Central memory CD8-positive, alpha-beta T cell (primary cell): ENCODE measurements around the gene CRYZL1.
"Not testable (repeated sequence)": the region's sequence is repeated elsewhere in the genome, so short reads cannot be mapped to it uniquely, and the experiment has no call there.

Experiments
- ATAC-seq: fragments of 150-1000 bp; cut with Tn5 transposase; replicated peaks from 2 replicates; pipeline ENCODE4 v1.10.0; 2022; ENCODE audit warnings: mild to moderate bottlenecking, moderate FRiP score, moderate number of reproducible peaks; ENCODE audit not compliant: poor library complexity, severe bottlenecking; ENCODE audit errors: extremely low read depth
- DNase-seq, 2 donors: peaks; one replicate each; pipeline ENCODE4 v3.0.0; 2021; ENCODE audit warnings: low spot score in 2 of 2
- H3K27ac Mint-ChIP-seq: one replicate; pipeline ENCODE4 v1.8.0; 2022; ENCODE audit warnings: low read depth, mild to moderate bottlenecking, moderate library complexity, mixed read lengths
- H3K27me3 Mint-ChIP-seq: one replicate; pipeline ENCODE4 v1.8.0; 2022; ENCODE audit warnings: mixed read lengths
- H3K36me3 Mint-ChIP-seq: one replicate; pipeline ENCODE4 v1.8.0; 2022; ENCODE audit warnings: mild to moderate bottlenecking, moderate library complexity, mixed read lengths; ENCODE audit not compliant: insufficient read depth
- H3K4me1 Mint-ChIP-seq: one replicate; pipeline ENCODE4 v1.8.0; 2022; ENCODE audit warnings: mixed read lengths
- H3K4me3 Mint-ChIP-seq: one replicate; pipeline ENCODE4 v1.8.0; 2022; ENCODE audit warnings: mild to moderate bottlenecking, moderate library complexity, mixed read lengths
- H3K9me3 Mint-ChIP-seq: one replicate; pipeline ENCODE4 v1.8.0; 2022; ENCODE audit warnings: mixed read lengths

The CRYZL1 gene

GRCh38 chr21:33641352-33642026 lies at the start of gene CRYZL1:
Gene CRYZL1 (minus strand): TSS chr21:33641741. CDS start chr21:33631551, 10,190 bp downstream.
- ATAC-seq, result peak; percentile 78
- H3K4me1 Mint-ChIP-seq, result peaks cover 25% of the 10 kb centered on the region
- H3K27me3 Mint-ChIP-seq, result peaks cover 10% of the 10 kb centered on the region
- H3K27ac Mint-ChIP-seq, result peak within 1 kb of the TSS; percentile 85
- no peaks in the 10 kb centered on the region for H3K9me3 Mint-ChIP-seq
- H3K36me3 Mint-ChIP-seq, result peaks cover 9% of the 10 kb centered on the region
- DNase-seq, result peak; percentile 99 to 100
- H3K4me3 Mint-ChIP-seq, result peak within 1 kb of the TSS; percentile 79

GRCh38 chr21:33690874-33691273 lies 49.3 kb upstream of the CRYZL1 start:
- no peaks in the 10 kb centered on the region for H3K36me3 Mint-ChIP-seq
- no peak for DNase-seq
- no peak overlapping the region for H3K27ac Mint-ChIP-seq
- H3K4me3 Mint-ChIP-seq, result no peak overlapping the region
- no peaks in the 10 kb centered on the region for H3K9me3 Mint-ChIP-seq
- no peak for ATAC-seq
- no peaks in the 10 kb centered on the region for H3K27me3 Mint-ChIP-seq
- no peaks in the 10 kb centered on the region for H3K4me1 Mint-ChIP-seq

- no peaks in the 10 kb centered on the region for H3K9me3 Mint-ChIP-seq
- DNase-seq (no peak), ATAC-seq (no peak)
- H3K4me3 Mint-ChIP-seq, result no peak overlapping the region
- H3K27me3 Mint-ChIP-seq, result peaks cover 10% of the 10 kb centered on the region
- H3K27ac Mint-ChIP-seq, result no peak overlapping the region
- H3K4me1 Mint-ChIP-seq, result no peaks in the 10 kb centered on the region
- H3K36me3 Mint-ChIP-seq, result no peaks in the 10 kb centered on the region
These were observed 46.8 kb upstream of the CRYZL1 start for GRCh38 chr21:33688353-33688752.

- no peaks in the 10 kb centered on the region for H3K9me3 Mint-ChIP-seq
- H3K4me1 Mint-ChIP-seq, result no peaks in the 10 kb centered on the region
- H3K4me3 Mint-ChIP-seq, result no peak overlapping the region
- H3K36me3 Mint-ChIP-seq, result no peaks in the 10 kb centered on the region
- peaks cover 17% of the 10 kb centered on the region for H3K27me3 Mint-ChIP-seq
- H3K27ac Mint-ChIP-seq, result no peak overlapping the region
- ATAC-seq, result no peak
- no peak for DNase-seq
These were observed 46.1 kb upstream of the CRYZL1 start for GRCh38 chr21:33687634-33688033.

GRCh38 chr21:33686386-33686785 lies 44.8 kb upstream of the CRYZL1 start:
- Mint-ChIP-seq H3K4me3 (no peak overlapping the region), H3K4me1 (no peaks in the 10 kb centered on the region), H3K9me3 (no peaks in the 10 kb centered on the region), H3K27ac (no peak overlapping the region), H3K27me3 (peaks cover 21% of the 10 kb centered on the region), H3K36me3 (no peaks in the 10 kb centered on the region)
- ATAC-seq, result no peak
- DNase-seq, result no peak

GRCh38 chr21:33685613-33686197 lies 44.2 kb upstream of the CRYZL1 start:
- H3K4me3 Mint-ChIP-seq, result no peak overlapping the region
- H3K9me3 Mint-ChIP-seq, result no peaks in the 10 kb centered on the region
- no peaks in the 10 kb centered on the region for H3K4me1 Mint-ChIP-seq
- H3K36me3 Mint-ChIP-seq, result no peaks in the 10 kb centered on the region
- H3K27ac Mint-ChIP-seq, result no peak overlapping the region
- DNase-seq, result no peak
- ATAC-seq, result no peak
- H3K27me3 Mint-ChIP-seq, result peaks cover 21% of the 10 kb centered on the region

GRCh38 chr21:33684923-33685560 lies 43.5 kb upstream of the CRYZL1 start:
- DNase-seq (no peak), ATAC-seq (no peak)
- Mint-ChIP-seq H3K4me3 (no peak overlapping the region), H3K36me3 (no peaks in the 10 kb centered on the region), H3K9me3 (no peaks in the 10 kb centered on the region), H3K27me3 (peaks cover 21% of the 10 kb centered on the region), H3K4me1 (no peaks in the 10 kb centered on the region), H3K27ac (no peak overlapping the region)

GRCh38 chr21:33684068-33684467 lies 42.5 kb upstream of the CRYZL1 start:
- Mint-ChIP-seq H3K9me3 (no peaks in the 10 kb centered on the region), H3K27ac (no peak overlapping the region), H3K4me3 (no peak overlapping the region), H3K4me1 (no peaks in the 10 kb centered on the region), H3K27me3 (peaks cover 21% of the 10 kb centered on the region), H3K36me3 (peaks cover 2% of the 10 kb centered on the region)
- ATAC-seq (no peak), DNase-seq (no peak)

- peaks cover 2% of the 10 kb centered on the region for H3K36me3 Mint-ChIP-seq
- no peak overlapping the region for H3K4me3 Mint-ChIP-seq
- no peaks in the 10 kb centered on the region for H3K4me1 Mint-ChIP-seq
- DNase-seq (no peak), ATAC-seq (no peak)
- no peaks in the 10 kb centered on the region for H3K9me3 Mint-ChIP-seq
- peaks cover 21% of the 10 kb centered on the region for H3K27me3 Mint-ChIP-seq
- no peak overlapping the region for H3K27ac Mint-ChIP-seq
These were observed 41.6 kb upstream of the CRYZL1 start for GRCh38 chr21:33682992-33683627.

GRCh38 chr21:33680870-33681269 lies 39.3 kb upstream of the CRYZL1 start:
- ATAC-seq (no peak), DNase-seq (no peak)
- Mint-ChIP-seq H3K9me3 (no peaks in the 10 kb centered on the region), H3K4me3 (no peak overlapping the region), H3K36me3 (peaks cover 2% of the 10 kb centered on the region), H3K27me3 (peaks cover 21% of the 10 kb centered on the region), H3K4me1 (no peaks in the 10 kb centered on the region), H3K27ac (no peak overlapping the region)

- H3K4me3 Mint-ChIP-seq, result no peak overlapping the region
- no peaks in the 10 kb centered on the region for H3K4me1 Mint-ChIP-seq
- ATAC-seq, result no peak
- no peak overlapping the region for H3K27ac Mint-ChIP-seq
- H3K9me3 Mint-ChIP-seq, result no peaks in the 10 kb centered on the region
- DNase-seq, result no peak
- peaks cover 2% of the 10 kb centered on the region for H3K27me3 Mint-ChIP-seq
- H3K36me3 Mint-ChIP-seq, result peaks cover 2% of the 10 kb centered on the region
These were observed 35.9 kb upstream of the CRYZL1 start for GRCh38 chr21:33677450-33677849.

GRCh38 chr21:33676666-33677065 lies 35.1 kb upstream of the CRYZL1 start:
- not testable (repeated sequence) for H3K27ac Mint-ChIP-seq, H3K9me3 Mint-ChIP-seq, ATAC-seq, H3K4me3 Mint-ChIP-seq, H3K36me3 Mint-ChIP-seq, H3K4me1 Mint-ChIP-seq, H3K27me3 Mint-ChIP-seq, DNase-seq

- no peaks in the 10 kb centered on the region for H3K27me3 Mint-ChIP-seq
- no peaks in the 10 kb centered on the region for H3K4me1 Mint-ChIP-seq
- no peak overlapping the region for H3K27ac Mint-ChIP-seq
- DNase-seq (no peak), ATAC-seq (no peak)
- H3K4me3 Mint-ChIP-seq, result no peak overlapping the region
- no peaks in the 10 kb centered on the region for H3K36me3 Mint-ChIP-seq
- no peaks in the 10 kb centered on the region for H3K9me3 Mint-ChIP-seq
These were observed 32.7 kb upstream of the CRYZL1 start for GRCh38 chr21:33674226-33674625.
